Heart left ventricle (tissue), 13 donors: ENCODE measurements around the gene CCDC136.

Experiments
- CTCF ChIP-seq, 12 donors: fragments of 200-600 bp; sonication (generic) in 4 of 12; IDR thresholded peaks; one replicate each; pipeline versions ENCODE4 v1.5.0 to v1.8.0; 2018 to 2022; ENCODE audit warnings: antibody characterized with exemption in 12 of 12, mild to moderate bottlenecking in 5 of 12
- POLR2A ChIP-seq, 2 donors: fragments of 450-650 bp; IDR thresholded peaks; one replicate each; pipeline ENCODE4 v1.6.1; 2017; ENCODE audit warnings: antibody characterized with exemption in 2 of 2, mild to moderate bottlenecking in 2 of 2, moderate library complexity in 2 of 2
- donor health status: ischemic (EF 13 %, LVEDD 7.1; RV severe dilation, severe dysfunction).
- donor health status: DM: no; HTN: yes; CAD: no.
- donor health status: DM: no; HTN: no; CAD: no.
- donor health status: ischemic (EF 25% LVEDD 6.9; RV normal size, moderate dysfunction).
- donor health status: ischemic (EF 25% LVEDD 5.7; RV mildly dilated, moderate dysfunction).
- donor health status: ischemic (EF 35%, LVEDD 5.7; RV mildly dilated, moderate dysfunction).
- donor health status: nonischemic (EF 11% LVEDD 7.7; RV severe dilation, severe dysfunction).
- donor health status: DM: yes; HTN: yes; CAD: no.
- donor health status: PGD.
- donor health status: ischemic (EF 29% LVEDD 5.4; RV normal size, mild dysfunction).
- donor health status: nonischemic (EF 23%, LVEDD 6.1; RV moderate dilation, normal function).

GRCh38 chr7:128778946-128779345, 12.8 kb upstream of the CCDC136 start:
- TF ChIP-seq CTCF (IDR thresholded peaks at IDR 0.05) (no peak), POLR2A (IDR thresholded peaks at IDR 0.05) (no peak)
